GM13977 (cell line): ENCODE data around the gene CCDC69.

Experiments
- DNase-seq: peaks from one replicate; pipeline ENCODE4 v3.0.0; 2012; ENCODE audit warnings: low spot score
- CTCF ChIP-seq: IDR thresholded peaks from 2 replicates; pipeline ENCODE4 v1.5.1; 2012; ENCODE audit warnings: mild to moderate bottlenecking, control low read depth; ENCODE audit not compliant: insufficient read depth; ENCODE audit errors: extremely low read depth, missing control alignments
- in situ Hi-C: fragments of 300-500 bp; cut with MboI; formaldehyde crosslinking; loops from one replicate; pipeline ENCODE4 v1.12.0; 2022; ENCODE audit warnings: low sequenced_read_pairs, low pct_unique_long_range_greater_than_20kb, mixed read lengths, inconsistent platforms; ENCODE audit not compliant: unreplicated experiment

The CCDC69 gene

DNA sequence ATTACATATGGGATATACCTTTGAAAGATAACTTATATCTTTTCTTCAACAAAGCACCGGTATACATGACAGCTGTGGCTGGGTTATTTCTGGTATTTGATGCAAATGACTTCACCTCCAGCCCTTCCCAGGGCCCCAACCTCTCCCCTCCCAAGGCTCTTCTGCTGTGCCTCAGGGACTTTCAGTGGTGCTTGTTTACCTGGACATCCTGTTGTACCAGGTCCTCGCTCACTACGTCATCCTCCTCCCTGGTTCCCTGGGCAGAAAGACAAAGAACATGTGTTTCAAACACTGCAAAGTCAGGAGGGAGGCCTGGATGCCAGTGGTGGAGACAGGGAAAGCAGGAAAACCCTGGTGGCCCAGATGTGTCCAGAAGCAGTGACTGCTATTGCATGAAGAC is 89.7 kb downstream of the CCDC69 start:
- in situ Hi-C loops = no loop called here
- TF ChIP-seq CTCF = no peak

DNA sequence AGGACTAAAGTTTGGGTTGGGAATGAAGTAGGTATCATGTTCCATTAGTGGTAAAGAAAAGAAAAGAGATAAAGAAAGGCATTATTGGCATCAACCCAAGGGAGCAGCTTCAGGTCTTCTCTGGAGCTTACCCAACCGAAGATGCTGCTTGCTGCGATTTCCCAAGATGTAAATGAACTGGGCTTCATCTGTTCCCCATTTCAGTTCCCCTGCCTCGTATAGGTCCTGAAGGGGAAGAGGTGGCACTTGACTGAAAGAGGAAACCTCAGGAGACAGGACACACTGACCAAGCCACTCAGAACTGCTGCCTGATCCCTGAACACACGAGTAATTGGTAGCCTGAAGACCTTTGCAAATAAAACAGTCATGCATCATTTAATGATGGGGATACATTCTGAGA is 90.9 kb downstream of the CCDC69 start:
- no peak for TF ChIP-seq CTCF
- no peak for DNase-seq
- in situ Hi-C loops = no loop called here

More for the DNA sequence above, 89.7 kb downstream of the CCDC69 start:
- DNase-seq = no peak
